ENCODE measurements around the gene TMEM253.

Gene TMEM253

GRCh38 chr14:21104448-21105060 is 3.7 kb downstream of the TMEM253 start:
- H3K27ac ChIP-seq (ENCODE audit: low read depth, low read length) = peak overlapping the region; percentile 97
- peak overlapping the region; percentile 100 for H4K8ac ChIP-seq (ENCODE audit: low read depth, low read length)
- peak overlapping the region; percentile 95 for H3K18ac ChIP-seq (ENCODE audit: low read length)
- peak overlapping the region; percentile 88 for H4K91ac ChIP-seq (ENCODE audit: low read depth, low read length)
- H3K4ac ChIP-seq (ENCODE audit: low read depth, low read length) = peak overlapping the region; percentile 60
- DNase-seq = peak; percentile 65 to 78
- peak overlapping the region; percentile 99 for H2BK120ac ChIP-seq (ENCODE audit: insufficient read depth, low read length, poor library complexity)
- no peaks in the 10 kb centered on the region for H3K36me3 ChIP-seq (ENCODE audit: control insufficient read depth in 1 of 2, insufficient read depth in 2 of 2, low read length in 2 of 2)
- no peak overlapping the region for H3K23ac ChIP-seq (ENCODE audit: low read length)
- H2AK5ac ChIP-seq (ENCODE audit: low read length) = no peak overlapping the region
- peak overlapping the region; percentile 100 for H2BK5ac ChIP-seq (ENCODE audit: low read depth, low read length, poor library complexity)
- peak overlapping the region; percentile 96 for H4K12ac ChIP-seq (ENCODE audit: low read depth, low read length)
- H2BK12ac ChIP-seq (ENCODE audit: low read length) = peak overlapping the region; percentile 46
- H3K9me3 ChIP-seq (ENCODE audit: insufficient read depth, low read depth, low read length) = peaks cover 2% of the 10 kb centered on the region
- peak overlapping the region; percentile 71 for H3K4me2 ChIP-seq (ENCODE audit: low read length)
- H3K79me1 ChIP-seq (ENCODE audit: low read length) = peaks cover 11% of the 10 kb centered on the region
- peak overlapping the region; percentile 78 for H3K9ac ChIP-seq (ENCODE audit: low read length)
- H3K79me2 ChIP-seq (ENCODE audit: control insufficient read depth, insufficient read depth, low read length, poor library complexity) = peaks cover 6% of the 10 kb centered on the region
- peak overlapping the region; percentile 98 for H3K14ac ChIP-seq (ENCODE audit: low read length)
- peak overlapping the region; percentile 81 for H3K4me3 ChIP-seq (ENCODE audit: low read depth, low read length)
- WGBS (ENCODE audit: extremely low coverage, insufficient coverage, insufficient read length) = no CpG with 5 or more reads among the region's 8 CpGs
- no peaks in the 10 kb centered on the region for H3K27me3 ChIP-seq (ENCODE audit: insufficient read depth, low read length)
- peaks cover 9 to 18% of the 10 kb centered on the region in 2 experiments for H3K4me1 ChIP-seq (ENCODE audit: control insufficient read depth in 1 of 2, insufficient read depth in 2 of 2, low read length in 2 of 2)
- peak overlapping the region; percentile 96 for H2AFZ ChIP-seq (ENCODE audit: insufficient read depth, low read length, poor library complexity)

- H3K4me1 ChIP-seq (ENCODE audit: control insufficient read depth in 1 of 2, insufficient read depth in 2 of 2, low read length in 2 of 2) = peaks cover 9 to 18% of the 10 kb centered on the region in 2 experiments
- H2BK12ac ChIP-seq (ENCODE audit: low read length) = no peak overlapping the region
- H2AFZ ChIP-seq (ENCODE audit: insufficient read depth, low read length, poor library complexity) = no peak overlapping the region
- no CpG with 5 or more reads among the region's 8 CpGs for WGBS (ENCODE audit: extremely low coverage, insufficient coverage, insufficient read length)
- H3K27me3 ChIP-seq (ENCODE audit: insufficient read depth, low read length) = no peaks in the 10 kb centered on the region
- H3K18ac ChIP-seq (ENCODE audit: low read length) = no peak overlapping the region
- no peak overlapping the region for H3K4me3 ChIP-seq (ENCODE audit: low read depth, low read length)
- no peak overlapping the region for H4K12ac ChIP-seq (ENCODE audit: low read depth, low read length)
- H3K27ac ChIP-seq (ENCODE audit: low read depth, low read length) = no peak overlapping the region
- peaks cover 11% of the 10 kb centered on the region for H3K79me1 ChIP-seq (ENCODE audit: low read length)
- H2BK5ac ChIP-seq (ENCODE audit: low read depth, low read length, poor library complexity) = no peak overlapping the region
- H3K9me3 ChIP-seq (ENCODE audit: insufficient read depth, low read depth, low read length) = peaks cover 2% of the 10 kb centered on the region
- no peak overlapping the region for H3K9ac ChIP-seq (ENCODE audit: low read length)
- no peak overlapping the region for H4K8ac ChIP-seq (ENCODE audit: low read depth, low read length)
- no peak overlapping the region for H2BK120ac ChIP-seq (ENCODE audit: insufficient read depth, low read length, poor library complexity)
- H3K4ac ChIP-seq (ENCODE audit: low read depth, low read length) = no peak overlapping the region
- no peak overlapping the region for H3K23ac ChIP-seq (ENCODE audit: low read length)
- DNase-seq = no peak
- H3K14ac ChIP-seq (ENCODE audit: low read length) = no peak overlapping the region
- peaks cover 6% of the 10 kb centered on the region for H3K79me2 ChIP-seq (ENCODE audit: control insufficient read depth, insufficient read depth, low read length, poor library complexity)
- H3K4me2 ChIP-seq (ENCODE audit: low read length) = no peak overlapping the region
- no peak overlapping the region for H4K91ac ChIP-seq (ENCODE audit: low read depth, low read length)
- no peak overlapping the region for H2AK5ac ChIP-seq (ENCODE audit: low read length)
- H3K36me3 ChIP-seq (ENCODE audit: control insufficient read depth in 1 of 2, insufficient read depth in 2 of 2, low read length in 2 of 2) = no peaks in the 10 kb centered on the region
These were observed 4.2 kb downstream of the TMEM253 start for GRCh38 chr14:21105095-21105494.

GRCh38 chr14:21106176-21106497 is 5.3 kb downstream of the TMEM253 start:
- Histone ChIP-seq H4K12ac (ENCODE audit: low read depth, low read length) (no peak overlapping the region), H2BK120ac (ENCODE audit: insufficient read depth, low read length, poor library complexity) (no peak overlapping the region), H3K4me1 (ENCODE audit: control insufficient read depth in 1 of 2, insufficient read depth in 2 of 2, low read length in 2 of 2) (peaks cover 9 to 18% of the 10 kb centered on the region in 2 experiments), H3K23ac (ENCODE audit: low read length) (no peak overlapping the region), H3K36me3 (ENCODE audit: control insufficient read depth in 1 of 2, insufficient read depth in 2 of 2, low read length in 2 of 2) (no peaks in the 10 kb centered on the region), H3K4ac (ENCODE audit: low read depth, low read length) (no peak overlapping the region), H3K4me2 (ENCODE audit: low read length) (no peak overlapping the region), H3K79me2 (ENCODE audit: control insufficient read depth, insufficient read depth, low read length, poor library complexity) (peaks cover 6% of the 10 kb centered on the region), H3K79me1 (ENCODE audit: low read length) (peaks cover 11% of the 10 kb centered on the region), H2AK5ac (ENCODE audit: low read length) (no peak overlapping the region), H3K14ac (ENCODE audit: low read length) (no peak overlapping the region), H2AFZ (ENCODE audit: insufficient read depth, low read length, poor library complexity) (peak overlapping the region; percentile 6), H3K9me3 (ENCODE audit: insufficient read depth, low read depth, low read length) (peaks cover 2% of the 10 kb centered on the region), H4K91ac (ENCODE audit: low read depth, low read length) (no peak overlapping the region), H2BK12ac (ENCODE audit: low read length) (no peak overlapping the region), H3K27ac (ENCODE audit: low read depth, low read length) (no peak overlapping the region), H3K27me3 (ENCODE audit: insufficient read depth, low read length) (no peaks in the 10 kb centered on the region), H3K4me3 (ENCODE audit: low read depth, low read length) (no peak overlapping the region), H4K8ac (ENCODE audit: low read depth, low read length) (no peak overlapping the region), H3K18ac (ENCODE audit: low read length) (no peak overlapping the region), H3K9ac (ENCODE audit: low read length) (peak overlapping the region; percentile 24), H2BK5ac (ENCODE audit: low read depth, low read length, poor library complexity) (no peak overlapping the region)
- DNase-seq = peak in 1 of 2 donors; percentile 42
- WGBS (ENCODE audit: extremely low coverage, insufficient coverage, insufficient read length) = no CpG with 5 or more reads among the region's 4 CpGs

- no peak overlapping the region for H3K27ac ChIP-seq (ENCODE audit: low read depth, low read length)
- DNase-seq = peak; percentile 69 to 84
- peaks cover 11% of the 10 kb centered on the region for H3K79me1 ChIP-seq (ENCODE audit: low read length)
- peaks cover 9 to 17% of the 10 kb centered on the region in 2 experiments for H3K4me1 ChIP-seq (ENCODE audit: control insufficient read depth in 1 of 2, insufficient read depth in 2 of 2, low read length in 2 of 2)
- no peak overlapping the region for H2BK5ac ChIP-seq (ENCODE audit: low read depth, low read length, poor library complexity)
- H3K4ac ChIP-seq (ENCODE audit: low read depth, low read length) = no peak overlapping the region
- H4K8ac ChIP-seq (ENCODE audit: low read depth, low read length) = no peak overlapping the region
- no peak overlapping the region for H2AK5ac ChIP-seq (ENCODE audit: low read length)
- peak overlapping the region; percentile 24 for H3K9ac ChIP-seq (ENCODE audit: low read length)
- WGBS (ENCODE audit: extremely low coverage, insufficient coverage, insufficient read length) = no CpG with 5 or more reads among the region's 11 CpGs
- no peak overlapping the region for H4K91ac ChIP-seq (ENCODE audit: low read depth, low read length)
- H3K27me3 ChIP-seq (ENCODE audit: insufficient read depth, low read length) = no peaks in the 10 kb centered on the region
- H2AFZ ChIP-seq (ENCODE audit: insufficient read depth, low read length, poor library complexity) = peak overlapping the region; percentile 6
- H3K9me3 ChIP-seq (ENCODE audit: insufficient read depth, low read depth, low read length) = peaks cover 2% of the 10 kb centered on the region
- no peaks in the 10 kb centered on the region for H3K36me3 ChIP-seq (ENCODE audit: control insufficient read depth in 1 of 2, insufficient read depth in 2 of 2, low read length in 2 of 2)
- H3K23ac ChIP-seq (ENCODE audit: low read length) = no peak overlapping the region
- H3K18ac ChIP-seq (ENCODE audit: low read length) = no peak overlapping the region
- H3K79me2 ChIP-seq (ENCODE audit: control insufficient read depth, insufficient read depth, low read length, poor library complexity) = peaks cover 6% of the 10 kb centered on the region
- no peak overlapping the region for H3K14ac ChIP-seq (ENCODE audit: low read length)
- H3K4me3 ChIP-seq (ENCODE audit: low read depth, low read length) = no peak overlapping the region
- H3K4me2 ChIP-seq (ENCODE audit: low read length) = no peak overlapping the region
- H4K12ac ChIP-seq (ENCODE audit: low read depth, low read length) = no peak overlapping the region
- no peak overlapping the region for H2BK120ac ChIP-seq (ENCODE audit: insufficient read depth, low read length, poor library complexity)
- H2BK12ac ChIP-seq (ENCODE audit: low read length) = no peak overlapping the region
These were observed 5.8 kb downstream of the TMEM253 start for GRCh38 chr14:21106498-21107282.
